COR-L47 (cell line): ENCODE measurements around the gene SLCO3A1.
"Not testable (repeated sequence)": the region's sequence is repeated elsewhere in the genome, so short reads cannot be mapped to it uniquely, and the experiment has no call there.

ENCODE experiments used
- DNase-seq: peaks from one replicate; lab custom pipeline; 2025; lab: John Stamatoyannopoulos, UW

Gene SLCO3A1

DNA sequence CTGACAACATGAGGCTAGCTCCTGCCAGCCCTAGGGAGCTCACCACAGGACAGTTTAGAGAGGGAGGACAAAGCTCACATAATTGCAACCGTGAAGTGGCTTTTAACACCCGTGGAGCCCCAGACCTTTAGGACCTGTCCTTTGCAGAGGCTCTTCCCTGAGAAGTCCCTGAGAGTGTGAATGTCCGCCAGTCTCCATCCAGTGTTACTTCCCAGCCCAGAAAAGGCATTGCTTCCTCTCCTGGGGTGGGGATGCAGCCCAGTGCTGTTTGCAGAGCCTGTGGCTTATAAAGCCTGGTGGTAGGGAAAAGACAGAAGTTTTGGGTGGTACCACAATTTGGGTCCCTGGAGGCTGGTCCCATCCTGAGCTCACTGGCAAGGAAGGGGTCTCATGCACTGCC lies 182.0 kb downstream of the SLCO3A1 start:
- no peak for DNase-seq

GRCh38 chr15:92035961-92036360 lies 182.5 kb downstream of the SLCO3A1 start:
- DNase-seq: no peak

GRCh38 chr15:92037491-92037890 lies 184.0 kb downstream of the SLCO3A1 start:
- DNase-seq: no peak

GRCh38 chr15:92040350-92040749 lies 186.8 kb downstream of the SLCO3A1 start:
- no peak for DNase-seq

- DNase-seq: no peak
These were observed 187.9 kb downstream of the SLCO3A1 start for GRCh38 chr15:92041371-92041770.

- no peak for DNase-seq
These were observed 189.8 kb downstream of the SLCO3A1 start for GRCh38 chr15:92043283-92043682.

DNA sequence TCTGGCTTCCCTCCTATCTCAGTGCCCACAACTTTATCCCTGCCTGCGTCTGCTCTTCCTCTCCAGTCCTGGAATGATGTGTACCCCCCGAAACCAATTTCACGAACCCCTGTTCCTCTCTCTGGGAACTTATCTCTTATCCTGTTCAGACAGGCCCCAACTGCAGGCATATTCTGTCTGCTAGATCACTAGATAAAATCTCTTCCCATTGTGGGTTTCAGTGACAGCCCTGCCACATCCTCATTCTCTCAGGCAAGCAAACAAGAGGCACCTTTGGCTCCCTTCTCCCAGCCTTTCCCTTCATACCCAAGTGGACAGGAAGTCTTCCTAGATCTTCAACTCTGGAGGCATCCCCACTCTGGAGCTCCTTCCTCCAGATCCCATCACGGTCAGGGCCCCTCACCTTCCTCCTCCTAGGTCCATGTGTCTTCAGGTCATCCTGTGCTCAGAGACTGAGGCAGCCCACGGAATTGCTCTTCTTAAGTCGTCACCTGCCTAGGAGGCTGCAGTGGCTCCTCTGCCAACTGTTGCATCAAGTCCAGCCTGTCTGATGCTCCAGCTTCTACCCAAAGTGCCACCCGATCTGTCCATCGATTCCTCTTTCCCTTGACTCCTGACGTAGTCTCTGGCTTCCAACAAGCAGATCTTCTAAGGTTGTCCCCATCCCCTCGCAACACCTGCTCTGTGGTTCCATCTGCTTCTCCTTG lies 190.8 kb downstream of the SLCO3A1 start:
- no peak for DNase-seq

- no peak for DNase-seq
These were observed 194.4 kb downstream of the SLCO3A1 start for GRCh38 chr15:92047900-92048299.

- no peak for DNase-seq
These were observed 195.2 kb downstream of the SLCO3A1 start for GRCh38 chr15:92048739-92049138.

DNA sequence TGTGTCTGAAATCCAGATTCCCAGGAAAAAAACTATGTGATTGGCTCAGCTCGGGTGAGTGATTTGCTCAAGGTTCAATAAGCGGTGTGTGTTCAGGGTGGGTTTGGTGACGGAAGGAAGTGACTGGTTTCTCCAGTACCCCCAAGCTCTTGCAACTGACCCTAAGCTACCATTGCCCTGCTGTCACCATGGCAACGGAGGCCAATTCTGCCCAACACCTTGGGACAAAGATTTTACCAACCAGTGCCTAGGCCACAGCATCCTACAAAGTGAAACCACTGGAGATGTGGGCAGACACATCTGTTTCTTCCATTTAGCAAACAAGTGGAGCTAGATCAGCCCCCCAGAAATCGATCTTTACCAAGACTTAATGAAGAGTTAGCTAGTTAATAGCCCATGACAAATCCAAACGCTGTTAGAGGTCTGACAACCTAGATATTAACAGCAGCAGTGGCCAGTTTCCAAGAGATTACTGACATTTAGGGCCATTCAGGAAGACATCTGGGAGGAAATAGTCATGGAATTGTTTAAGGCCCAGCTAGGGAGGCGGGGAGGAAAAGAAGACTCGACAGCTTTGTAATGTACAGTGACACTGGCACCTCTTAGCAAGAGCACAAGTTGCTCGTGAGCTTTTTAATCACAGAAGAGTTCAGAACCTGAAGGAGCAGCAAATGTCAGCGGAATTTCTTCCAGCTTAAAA lies 195.9 kb downstream of the SLCO3A1 start:
- no peak for DNase-seq

DNA sequence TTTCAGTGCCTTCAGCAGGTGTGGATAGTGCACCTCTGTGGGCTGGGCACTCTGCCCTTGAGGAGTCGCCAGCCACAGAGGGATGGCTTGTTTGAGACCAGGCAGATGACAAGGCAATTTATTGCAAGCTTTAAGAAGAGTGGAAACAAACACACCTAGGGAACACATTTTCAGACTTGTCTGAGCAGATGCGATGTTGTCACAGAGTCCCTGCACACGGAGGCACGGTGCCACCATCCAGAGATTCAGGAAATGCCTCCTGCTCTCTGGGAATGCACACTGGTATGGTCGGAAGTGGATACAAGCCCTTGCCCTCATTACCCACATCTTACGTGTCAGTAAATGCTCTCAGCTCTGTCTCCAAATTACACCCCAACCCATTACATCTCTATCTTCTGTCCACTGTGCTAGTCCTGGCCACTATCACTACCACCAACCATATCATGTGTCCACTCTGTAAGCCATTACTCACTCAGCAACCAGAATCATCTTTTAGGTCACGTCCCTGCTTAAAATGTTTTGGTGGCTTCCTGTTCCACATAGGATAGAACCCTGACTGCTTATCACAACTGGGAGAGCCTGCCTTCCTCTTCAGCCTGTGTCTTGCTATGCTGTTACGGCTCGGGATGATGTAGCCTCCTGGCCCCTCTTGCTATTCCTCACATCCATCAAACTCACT lies 196.9 kb downstream of the SLCO3A1 start:
- no peak for DNase-seq

DNA sequence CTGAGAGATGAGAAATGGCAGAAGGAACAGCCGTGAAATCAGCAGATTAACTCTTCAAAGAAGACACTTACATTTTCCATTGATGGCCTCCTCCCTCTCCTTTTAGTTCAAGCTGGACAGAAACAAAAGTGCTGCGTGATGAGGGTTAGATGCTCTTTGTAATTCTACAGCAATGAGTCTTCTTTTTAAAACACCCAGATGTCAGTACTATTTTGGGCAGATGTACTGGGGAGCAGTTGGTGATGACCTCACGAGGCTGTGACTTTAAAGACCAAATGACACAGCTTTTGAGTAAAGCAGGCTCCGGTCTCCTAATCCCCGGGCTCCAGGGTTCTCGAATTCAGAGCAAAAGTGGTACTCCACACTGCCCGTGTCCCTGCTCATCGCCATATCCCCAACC lies 198.2 kb downstream of the SLCO3A1 start:
- no peak for DNase-seq

GRCh38 chr15:92053753-92054316 lies 200.3 kb downstream of the SLCO3A1 start:
- DNase-seq: no peak

DNA sequence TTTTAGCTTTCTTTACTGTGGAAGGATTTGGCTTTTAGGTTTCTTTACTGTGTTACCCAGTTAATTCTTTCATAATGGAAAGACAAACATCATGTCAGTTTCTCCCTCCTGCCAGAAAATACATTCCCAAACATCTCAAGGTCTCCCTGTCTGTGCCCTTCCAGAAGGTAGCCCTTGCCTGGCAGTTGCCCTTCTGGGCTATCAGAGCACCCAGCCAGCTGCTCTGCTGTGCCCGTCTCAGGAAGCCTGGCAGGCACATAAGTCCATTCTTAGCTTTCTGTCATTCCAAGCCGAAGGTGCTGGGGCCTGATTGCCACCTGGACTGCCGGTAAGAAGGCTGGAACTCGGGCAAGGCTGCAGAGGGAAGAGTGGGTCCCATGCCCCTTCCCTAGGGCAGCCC lies 203.4 kb downstream of the SLCO3A1 start:
- no peak for DNase-seq

DNA sequence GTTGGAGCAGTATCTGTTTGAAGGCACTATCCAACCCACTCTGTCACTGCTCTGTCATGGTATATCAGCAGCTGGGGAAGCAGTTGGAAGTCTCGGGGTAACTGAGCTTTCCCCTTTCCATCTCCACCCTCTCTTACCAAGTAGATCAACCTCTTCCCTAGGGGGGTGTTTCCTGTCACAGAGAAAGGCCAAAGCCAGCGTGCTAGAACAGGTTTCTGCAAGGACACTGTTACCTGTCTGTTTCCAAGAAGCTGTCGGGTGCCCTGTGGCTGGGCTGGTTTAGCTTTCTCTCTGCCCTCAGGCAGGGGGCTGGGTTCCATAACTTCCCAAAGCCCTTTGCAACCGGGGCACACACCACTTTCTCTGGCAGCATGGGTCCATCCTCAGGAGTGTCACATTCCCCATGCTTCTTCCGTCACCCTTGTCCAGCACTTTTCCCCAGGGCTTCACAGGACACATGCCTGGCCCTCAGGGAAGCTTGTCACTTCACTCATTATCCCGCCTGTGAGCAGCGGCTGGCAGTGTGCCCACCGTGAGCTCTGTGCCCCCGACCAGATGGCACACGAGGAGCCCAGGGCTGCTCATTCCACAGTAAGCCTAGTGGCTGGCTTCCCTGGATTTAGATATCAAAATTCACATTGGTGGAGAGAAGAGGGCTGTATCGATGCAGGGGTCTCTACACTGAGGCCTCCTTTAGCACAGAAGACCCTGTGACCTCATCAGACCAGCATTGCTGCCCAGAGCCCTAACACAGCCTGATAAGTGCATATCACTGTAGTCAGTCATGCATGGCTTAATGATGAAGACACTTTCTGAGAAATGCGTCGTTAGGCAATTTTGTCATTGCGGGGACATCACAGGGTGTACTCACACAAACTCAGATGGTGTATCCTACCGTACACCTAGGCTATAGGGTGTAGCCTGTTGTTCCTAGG lies 205.8 kb downstream of the SLCO3A1 start:
- DNase-seq: no peak

- DNase-seq: not testable (repeated sequence)
These were observed 206.4 kb downstream of the SLCO3A1 start for GRCh38 chr15:92059971-92060311.

- DNase-seq: no peak
These were observed 208.1 kb downstream of the SLCO3A1 start for GRCh38 chr15:92061511-92062195.

- no peak for DNase-seq
These were observed 209.0 kb downstream of the SLCO3A1 start for GRCh38 chr15:92062505-92062904.

DNA sequence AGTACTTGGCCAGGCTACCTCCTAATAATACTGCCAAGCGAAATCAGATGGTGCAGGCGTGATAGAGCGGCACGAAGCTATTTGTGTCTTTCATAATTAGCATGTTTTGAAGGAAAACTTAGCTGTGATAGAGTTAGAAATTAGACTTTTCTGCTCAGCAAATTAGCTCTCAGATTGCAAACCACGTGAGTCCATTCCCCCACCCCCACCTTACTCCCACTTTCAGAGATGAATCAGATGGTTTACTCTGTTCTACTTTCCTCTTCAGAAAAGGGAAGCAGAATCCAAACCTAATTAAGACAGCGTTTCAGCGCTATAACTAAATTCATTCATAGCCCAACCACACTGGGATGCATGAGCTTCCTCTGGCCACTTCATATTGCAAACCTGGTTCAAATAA lies 214.6 kb downstream of the SLCO3A1 start:
- DNase-seq: no peak

- DNase-seq: no peak
These were observed 216.1 kb downstream of the SLCO3A1 start for GRCh38 chr15:92069308-92070250.
